K562 (cell line): ENCODE measurements around the gene PIMREG. TPM values are rescaled to one million over a fixed set of nuclear protein-coding genes. Genes with fewer than 3 reads are reported as not detected.

Source experiments
- ATAC-seq: fragments of 200-7000 bp; cut with Tn5 transposase; 3 replicates; pipeline ENCODE4 v1.9.1; 2020; ENCODE audit warnings: moderate library complexity
- BruUV-seq: library from RNA; stranded (reverse); fragments of 400-500 nt; replicated peaks from 2 replicates; lab custom pipeline; 2021; lab: Mats Ljungman, UMichigan
- CTCF ChIA-PET: fragments of 300-600 bp; formaldehyde crosslinking; extraction: SDS; loops from one replicate; lab custom pipeline; 2021; ENCODE audit warnings: low intra/inter-chr PET ratio; lab: Yijun Ruan, JAX
- POLR2A ChIA-PET: fragments of 300-600, 350-650 bp; sonication (Branson Sonifier 250); formaldehyde crosslinking; extraction: SDS; loops from one replicate; lab custom pipeline; 2021; ENCODE audit warnings: antibody characterized with exemption, inconsistent platforms; lab: Yijun Ruan, JAX
- DNase-seq, 4 experiments: peaks; one replicate each; pipeline versions ENCODE4 v3.0.0 to v3.0.0-alpha.2; 2011 to 2018; ENCODE audit warnings: low spot score in 3 of 4, mixed read lengths in 3 of 4; ENCODE audit errors: extremely low read depth in 1 of 4
- FAIRE-seq: peaks from 2 replicates; lab custom pipeline; 2011; peaks lifted over from hg19 to GRCh38; lab: Jason Lieb, UNC
- H2AFZ ChIP-seq: 2 replicates; pipeline ENCODE4 v1.6.0; 2011; ENCODE audit warnings: low read depth, low read length, control low read depth, inconsistent platforms
- H3K27ac ChIP-seq: fragments of 200-600 bp; 3 replicates; pipeline ENCODE4 v1.8.0; 2011; ENCODE audit warnings: low read depth, mild to moderate bottlenecking, control low read depth, inconsistent platforms, low read length, moderate library complexity, mixed read lengths; ENCODE audit errors: extremely low read depth
- H3K27me3 ChIP-seq, 2 experiments: fragments of 300-600 bp in 1 of 2; 2 replicates in 1 of 2; 3 replicates in 1 of 2; pipeline versions ENCODE4 v1.6.0 to v1.8.0; 2011; ENCODE audit warnings: inconsistent platforms in 2 of 2, low read length in 2 of 2, mild to moderate bottlenecking in 1 of 2, mixed read lengths in 1 of 2, moderate library complexity in 1 of 2; ENCODE audit not compliant: control insufficient read depth in 2 of 2, insufficient read depth in 2 of 2
- H3K36me3 ChIP-seq: fragments of 300-600 bp; 3 replicates; pipeline ENCODE4 v1.8.0; 2011; ENCODE audit warnings: mild to moderate bottlenecking, low read length, inconsistent platforms; ENCODE audit not compliant: control insufficient read depth, insufficient read depth
- H3K4me1 ChIP-seq, 2 experiments: fragments of 200-600 bp in 1 of 2; replicated peaks in 1 of 2; 2 replicates in 1 of 2; 3 replicates in 1 of 2; pipeline versions ENCODE4 v1.5.1 to v1.8.0; 2011; ENCODE audit warnings: inconsistent platforms in 2 of 2, low read length in 2 of 2, mild to moderate bottlenecking in 1 of 2, mixed read lengths in 1 of 2, moderate library complexity in 1 of 2; ENCODE audit not compliant: control insufficient read depth in 2 of 2, insufficient read depth in 2 of 2
- H3K4me2 ChIP-seq: 2 replicates; pipeline ENCODE4 v1.6.1; 2011; ENCODE audit warnings: low read length, control low read depth, inconsistent platforms, mixed read lengths; ENCODE audit not compliant: insufficient read depth
- H3K4me3 ChIP-seq: fragments of 200-600 bp; sonication (generic), shearing (Covaris generic); 2 replicates; pipeline ENCODE4 v1.5.1; 2016; ENCODE audit warnings: control low read depth, inconsistent platforms
- H3K79me2 ChIP-seq: fragments of 200-600 bp; 3 replicates; pipeline ENCODE4 v1.8.0; 2011; ENCODE audit warnings: low read length, inconsistent platforms; ENCODE audit not compliant: control insufficient read depth, insufficient read depth
- H3K9ac ChIP-seq, 2 experiments: 2 replicates each; pipeline versions ENCODE4 v1.6.0 to v1.6.1; 2011; ENCODE audit warnings: low read depth in 2 of 2, low read length in 2 of 2, control low read depth in 1 of 2, inconsistent platforms in 1 of 2, mild to moderate bottlenecking in 1 of 2, mixed read lengths in 1 of 2; ENCODE audit not compliant: insufficient read depth in 1 of 2
- H3K9me1 ChIP-seq: one replicate; pipeline ENCODE4 v1.6.0; 2011; ENCODE audit warnings: inconsistent platforms, mild to moderate bottlenecking, low read length, moderate library complexity; ENCODE audit not compliant: control insufficient read depth, insufficient read depth
- H3K9me3 ChIP-seq: replicated peaks from 2 replicates; pipeline ENCODE4 v1.5.1; 2011; ENCODE audit warnings: low read depth, low read length, inconsistent platforms; ENCODE audit not compliant: control insufficient read depth, insufficient read depth
- H4K20me1 ChIP-seq: replicated peaks from 2 replicates; pipeline ENCODE4 v1.6.1; 2011; ENCODE audit warnings: low read length, inconsistent platforms, mixed read lengths; ENCODE audit not compliant: control insufficient read depth, insufficient read depth
- ATF3 ChIP-seq, 2 experiments: fragments of 450-650 bp in 1 of 2; sonication (generic) in 1 of 2; formaldehyde crosslinking in 1 of 2; IDR thresholded peaks in 1 of 2; conservative IDR thresholded peaks in 1 of 2; 2 replicates each; pipeline versions ENCODE4 v1.6.1 to v1.8.1; 2016 to 2023; ENCODE audit warnings: mild to moderate bottlenecking in 2 of 2, moderate library complexity in 2 of 2, inconsistent platforms in 1 of 2, missing genetic modification reagents in 1 of 2
- BCOR ChIP-seq: fragments of 450-650 bp; IDR thresholded peaks from 2 replicates; pipeline ENCODE4 v1.6.1; 2016
- CHD2 ChIP-seq: IDR thresholded peaks from 2 replicates; pipeline ENCODE4 v1.6.1; 2011; ENCODE audit warnings: low read depth, low read length
- FOSL1 ChIP-seq: fragments of 200-800 bp; sonication (Bioruptor generic); conservative IDR thresholded peaks from 2 replicates; pipeline ENCODE4 v1.6.1; 2016; ENCODE audit warnings: missing genetic modification characterization, missing compliant biosample characterization
- HDAC6 ChIP-seq: IDR thresholded peaks from 2 replicates; pipeline ENCODE4 v1.6.1; 2012; ENCODE audit warnings: low read depth, mild to moderate bottlenecking, control low read depth, inconsistent platforms, low read length, moderate library complexity
- JUND ChIP-seq, 2 experiments: IDR thresholded peaks; 2 replicates in 1 of 2; 3 replicates in 1 of 2; pipeline ENCODE4 v1.6.1; 2011; ENCODE audit warnings: borderline replicate concordance in 2 of 2, low read depth in 2 of 2, low read length in 2 of 2, improper control_type of control experiment in 1 of 2, missing biosample characterization in 1 of 2, missing genetic modification characterization in 1 of 2, missing genetic modification reagents in 1 of 2
- NFIC ChIP-seq: fragments of 450-650 bp; IDR thresholded peaks from 2 replicates; pipeline ENCODE4 v1.6.1; 2017; ENCODE audit warnings: mild to moderate bottlenecking, inconsistent platforms
- PCBP1 ChIP-seq: fragments of 200-400 bp; formaldehyde crosslinking; IDR thresholded peaks from 2 replicates; pipeline ENCODE4 v1.6.1; 2018; ENCODE audit warnings: mild to moderate bottlenecking, low read depth, low read length; ENCODE audit not compliant: poor library complexity, severe bottlenecking
- TFAP4 ChIP-seq: sonication (generic); formaldehyde crosslinking; IDR thresholded peaks from 2 replicates; pipeline ENCODE4 v1.8.0; 2022; ENCODE audit warnings: missing genetic modification reagents, mild to moderate bottlenecking, moderate library complexity, borderline replicate concordance
- TGIF2 ChIP-seq: sonication (generic); formaldehyde crosslinking; IDR thresholded peaks from 2 replicates; pipeline ENCODE4 v1.8.1; 2022; ENCODE audit warnings: mild to moderate bottlenecking, missing genetic modification reagents, moderate library complexity
- TRIM28 ChIP-seq: fragments of 450-650 bp; IDR thresholded peaks from 2 replicates; pipeline ENCODE4 v1.6.1; 2017
- XRCC5 ChIP-seq: fragments of 200-400 bp; formaldehyde crosslinking; IDR thresholded peaks from 2 replicates; pipeline ENCODE4 v1.6.1; 2017; ENCODE audit warnings: low read depth, mild to moderate bottlenecking, low read length
- ZFP36 ChIP-seq: fragments of 150-350 bp; IDR thresholded peaks from 2 replicates; pipeline ENCODE4 v1.6.1; 2018; ENCODE audit warnings: low read length, low read depth; ENCODE audit not compliant: partially characterized antibody
- WGBS: fragments of 100-300 bp; shearing (Covaris generic); methylation state at CpG from one replicate; pipeline ENCODE4 v1.1.6; 2016; ENCODE audit warnings: low coverage, mixed read lengths; ENCODE audit not compliant: insufficient coverage; ENCODE audit errors: missing lambda C conversion rate; 5-methylcytosine and 5-hydroxymethylcytosine counted together
- in situ Hi-C: fragments of 300-500 bp; cut with MboI; formaldehyde crosslinking; loops from 4 replicates; pipeline ENCODE4 v1.15.0; 2018; ENCODE audit warnings: inconsistent platforms, mixed read lengths
- intact Hi-C: fragments of 100-400 bp; cut with micrococcal nuclease; formaldehyde crosslinking; loops from 2 replicates; pipeline ENCODE4 v1.14.2; 2022
- polyA plus RNA-seq, 8 experiments: library from polyadenylated mRNA; depleted of rRNA in 4 of 8; stranded (reverse) in 5 of 8; unstranded in 3 of 8; fragments of >200 nt; fragmentation: Nextera tagmentation in 2 of 8; fragmentation: Illumina TruSeq in 1 of 8; extraction: Ambion mirVana in 2 of 8; extraction: Trizol in 1 of 8; gene quantifications; 2 replicates each; pipeline versions ENCODE4 v1.2.1 to v1.2.3, GENCODE V29; 2011 to 2014; ENCODE audit warnings: inconsistent platforms in 1 of 8, missing spikeins in 1 of 8
- total RNA-seq, 7 experiments: library from RNA; depleted of rRNA in 6 of 7; stranded (reverse); fragments of >200 nt in 6 of 7; fragmentation: Illumina TruSeq in 2 of 7; extraction: Trizol in 2 of 7; gene quantifications; 2 replicates each; pipeline versions ENCODE4 v1.2.1 to v1.2.3, GENCODE V29; 2011 to 2021; ENCODE audit warnings: low replicate concordance in 1 of 7

Gene PIMREG
- total and polyA plus RNA-seq, 9 of the 15 experiments (the other 6 are each of a cell fraction or from before 2014, with no cell fraction given) = 1.1 to 16.7 (median 9.4) TPM

- H3K36me3 ChIP-seq = no peaks in the 10 kb centered on the region
- no peak for ATAC-seq
- in situ Hi-C loops = loop anchor here (5.0 kb wide), 1 partner anchor 41 kb away; no protein-coding TSS in a partner anchor
- TF ChIP-seq BCOR (0 out of 2 replicates have a peak, but pooled peaks have one; percentile 14), CHD2 (no peak), TGIF2 (no peak), HDAC6 (no peak), TRIM28 (no peak), TFAP4 (CRISPR knock-in tag) (peak; percentile 47; the same call in 1 of the 2 replicates), ZFP36 (peak; percentile 92), FOSL1 (tag) (peak; percentile 52), JUND (IDR thresholded peaks at IDR 0.05; ENCODE audit: borderline replicate concordance, low read depth, low read length) (peak; percentile 59; the same call in 1 of the 2 replicates), JUND (tag; IDR thresholded peaks at IDR 0.05; ENCODE audit: borderline replicate concordance, low read depth, low read length) (peak; percentile 34; the same call in 1 of the 3 replicates), XRCC5 (no peak), ATF3 (IDR thresholded peaks at IDR 0.05) (peak; percentile 36; the same call in 1 of the 2 replicates), ATF3 (CRISPR knock-in tag; conservative IDR thresholded peaks at IDR 0.05) (no peak), PCBP1 (no peak), NFIC (peak; percentile 56; the same call in 1 of the 2 replicates)
- WGBS = 16% methylated on average over 16 of the region's 19 CpGs
- H3K9ac ChIP-seq = no peak overlapping the region
- no peak overlapping the region for H2AFZ ChIP-seq
- H3K9me3 ChIP-seq = no peaks in the 10 kb centered on the region
- peak in 2 of 4 experiments; percentile 26 to 32 for DNase-seq
- no peak overlapping the region for H3K4me2 ChIP-seq
- H3K79me2 ChIP-seq = no peaks in the 10 kb centered on the region
- no peak for FAIRE-seq
- intact Hi-C loops = no loop called here
- CTCF ChIA-PET = no interaction called here
- H3K4me1 ChIP-seq = peaks cover 6 to 13% of the 10 kb centered on the region in 2 experiments; a peak in 3 of 5 replicates
- no peak overlapping the region for H3K27ac ChIP-seq
- H3K9me1 ChIP-seq = no peaks in the 10 kb centered on the region
- H4K20me1 ChIP-seq = 0 out of 2 replicates have a peak, but pooled peaks cover 4% of the 10 kb centered on the region
- POLR2A ChIA-PET = interaction anchor here (0.7 to 1.0 kb wide), 2 partner anchors 38 to 165 kb away, joined by 3 read pairs; no protein-coding TSS in a partner anchor
- H3K4me3 ChIP-seq = no peak overlapping the region
- no peaks in the 10 kb centered on the region; a peak in 1 of 5 replicates for H3K27me3 ChIP-seq
- no TSS peak for BruUV-seq
Measured at GRCh38 chr17:6471531-6472465, 27.5 kb downstream of the PIMREG start.
